Heart left ventricle (tissue), 16 donors: ENCODE results near the gene SLC38A5. TPM values are rescaled to one million over a fixed set of nuclear protein-coding genes. Genes with fewer than 3 reads are reported as not detected.
"Not testable (repeated sequence)": the region's sequence is repeated elsewhere in the genome, so short reads cannot be mapped to it uniquely, and the experiment has no call there.

Experiments used
- ATAC-seq, 4 donors: fragments of 200-7000 bp; cut with Tn5 transposase; one replicate each; pipeline ENCODE4 v1.9.1; 2020 to 2022; ENCODE audit warnings: moderate library complexity in 4 of 4, mild to moderate bottlenecking in 3 of 4, moderate number of reproducible peaks in 1 of 4
- DNase-seq, 5 donors: peaks; one replicate each; pipeline ENCODE4 v3.0.0-alpha.2; 2020
- H3K27ac ChIP-seq, 12 donors: fragments of 200-600 bp; sonication (generic) in 4 of 12; one replicate each; pipeline versions ENCODE4 v1.5.0 to v1.8.0; 2016 to 2022; ENCODE audit warnings: mild to moderate bottlenecking in 2 of 12
- H3K27me3 ChIP-seq, 9 donors: fragments of 200-600 bp; sonication (generic) in 2 of 9; one replicate each; pipeline versions ENCODE4 v1.5.1 to v1.8.0; 2016 to 2022; ENCODE audit warnings: mild to moderate bottlenecking in 3 of 9
- H3K36me3 ChIP-seq, 9 donors: fragments of 200-600 bp; sonication (generic) in 2 of 9; one replicate each; pipeline versions ENCODE4 v1.5.0 to v1.8.0; 2018 to 2022; ENCODE audit warnings: mild to moderate bottlenecking in 2 of 9
- H3K4me1 ChIP-seq, 12 donors: fragments of 200-600 bp; sonication (generic) in 4 of 12; one replicate each; pipeline versions ENCODE4 v1.5.0 to v1.8.0; 2016 to 2022; ENCODE audit warnings: mild to moderate bottlenecking in 3 of 12
- H3K4me3 ChIP-seq, 12 donors: fragments of 200-600 bp; sonication (generic) in 4 of 12; one replicate each; pipeline versions ENCODE4 v1.5.0 to v1.8.0; 2017 to 2022; ENCODE audit warnings: mild to moderate bottlenecking in 9 of 12, moderate library complexity in 4 of 12
- H3K9me3 ChIP-seq, 12 donors: fragments of 200-600 bp; sonication (generic) in 4 of 12; one replicate each; pipeline versions ENCODE4 v1.5.0 to v1.8.0; 2016 to 2022; ENCODE audit warnings: mild to moderate bottlenecking in 1 of 12
- WGBS, 4 donors: extraction: QIAGEN DNeasy Blood & Tissue Kit in 2 of 4; methylation state at CpG; one replicate each; pipeline versions ENCODE4 v1.1.5 to v1.1.7; 2013 to 2018; 5-methylcytosine and 5-hydroxymethylcytosine counted together
- intact Hi-C, 10 donors: fragments of 100-400 bp; cut with DNase I; formaldehyde crosslinking; loops; one replicate each; pipeline versions ENCODE4 v1.11.1 to v1.14.2; 2022
- polyA plus RNA-seq, 2 donors: library from polyadenylated mRNA; stranded (reverse); fragments of 200-250 nt; gene quantifications; one replicate each; pipeline ENCODE4 v1.2.3, GENCODE V29; 2013
- total RNA-seq, 9 donors: library from RNA; depleted of rRNA in 2 of 9; stranded (reverse); fragments of >200 nt in 2 of 9; fragmentation: NEBNext Ultra II Directional in 3 of 9; extraction: Animal tissue kit (Norgen Biotek cat#: 25700) in 3 of 9; gene quantifications; one replicate each; pipeline versions ENCODE4 v1.1.0 to v1.2.4, GENCODE V29; 2016 to 2023
- donor health status: ischemic (EF 13 %, LVEDD 7.1; RV severe dilation, severe dysfunction).
- donor health status: healthy with polysubstance abuse.
- donor health status: DM: no; HTN: yes; CAD: no.
- donor health status: DM: no; HTN: no; CAD: no.
- donor health status: ischemic (EF 25% LVEDD 6.9; RV normal size, moderate dysfunction).
- donor health status: ischemic (EF 25% LVEDD 5.7; RV mildly dilated, moderate dysfunction).
- donor health status: healthy.
- donor health status: DM: yes; HTN: yes; CAD: no.
- donor health status: ischemic (EF 35%, LVEDD 5.7; RV mildly dilated, moderate dysfunction).
- donor health status: nonischemic (EF 11% LVEDD 7.7; RV severe dilation, severe dysfunction).
- donor health status: DM: yes; HTN: yes; CAD: no.
- donor health status: PGD.
- donor health status: ischemic (EF 29% LVEDD 5.4; RV normal size, mild dysfunction).
- donor health status: nonischemic (EF 23%, LVEDD 6.1; RV moderate dilation, normal function).

SLC38A5 gene
- total and polyA plus RNA-seq, 11 donors: 0.52 to 22.3 (median 1.8) TPM

DNA sequence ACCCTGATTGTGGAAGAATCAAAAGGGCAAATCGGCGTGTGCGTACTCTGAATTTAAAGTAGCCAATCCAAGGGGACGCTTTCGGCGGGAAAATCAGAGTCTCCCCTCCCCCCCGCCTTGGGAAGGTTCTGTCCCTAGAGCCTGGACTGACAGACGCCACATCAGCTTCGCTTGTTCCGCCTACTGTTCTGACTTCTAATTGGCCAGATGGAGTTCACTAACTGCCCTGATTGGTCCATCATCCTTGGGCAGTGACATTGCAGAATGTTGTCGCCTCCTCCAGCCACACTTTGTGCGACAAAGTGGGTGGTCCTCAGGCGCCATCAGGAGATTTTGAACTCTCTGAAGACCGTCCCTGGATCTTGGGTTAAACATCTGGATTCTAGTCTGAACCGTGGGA is 58.2 kb downstream of the SLC38A5 start, which contains the start of gene SSX4B:
SSX4B (minus strand) TSS at position 101 of the 400 bp plus-strand sequence. CDS start 588 bp downstream, outside the sequence.
- ATAC-seq, H3K4me1 ChIP-seq: not testable (repeated sequence)

More for the DNA sequence above, 58.2 kb downstream of the SLC38A5 start, which contains the start of gene SSX4B:
- H3K4me3 ChIP-seq, H3K27me3 ChIP-seq, H3K9me3 ChIP-seq, DNase-seq, intact Hi-C loops, H3K27ac ChIP-seq, H3K36me3 ChIP-seq: not testable (repeated sequence)
- WGBS, 4 donors: no CpG with 5 or more reads among the region's 15 CpGs

Other genes with a start within 250 kb of the SLC38A5 start
- not detected for gene SSX1, start 214.9 kb downstream of the SLC38A5 start, total RNA-seq
- not detected for gene SSX1, start 214.9 kb downstream of the SLC38A5 start, polyA plus RNA-seq
- not detected for gene SSX3, start 113.6 kb downstream of the SLC38A5 start, total RNA-seq
- gene SSX3, start 113.6 kb downstream of the SLC38A5 start, polyA plus RNA-seq: not detected
- gene SSX4, start 86.7 kb downstream of the SLC38A5 start, total RNA-seq: not detected
- gene SSX4, start 86.7 kb downstream of the SLC38A5 start, polyA plus RNA-seq: not detected
- not detected for gene SSX4B, start 58.3 kb downstream of the SLC38A5 start, total RNA-seq
- gene SSX4B, start 58.3 kb downstream of the SLC38A5 start, polyA plus RNA-seq: not detected
- 10 to 100 TPM; 13.6 to 34.3 (median 18.1) TPM for gene FTSJ1, start 5.9 kb upstream of the SLC38A5 start, total RNA-seq
- gene FTSJ1, start 5.9 kb upstream of the SLC38A5 start, polyA plus RNA-seq: 10 to 100 TPM; 15.2 to 62.4 TPM
- 10 to 100 TPM in 8 of 9 donors, 1 to 10 TPM in 1; 9.6 to 35.7 (median 17.3) TPM for gene PORCN, start 38.7 kb upstream of the SLC38A5 start, total RNA-seq
- 10 to 100 TPM; 10.5 to 37.3 TPM for gene PORCN, start 38.7 kb upstream of the SLC38A5 start, polyA plus RNA-seq
- 10 to 100 TPM; 37.1 to 72.5 (median 55.3) TPM for gene EBP, start 51.5 kb upstream of the SLC38A5 start, total RNA-seq
- gene EBP, start 51.5 kb upstream of the SLC38A5 start, polyA plus RNA-seq: 100 to 1,000 TPM in 1 of 2 donors, 10 to 100 TPM in 1; 93.8 to 118 TPM
- gene TBC1D25, start 69.5 kb upstream of the SLC38A5 start, total RNA-seq: 10 to 100 TPM; 13.4 to 21.6 (median 16.8) TPM
- 10 to 100 TPM in 1 of 2 donors, 1 to 10 TPM in 1; 5.2 to 23.7 TPM for gene TBC1D25, start 69.5 kb upstream of the SLC38A5 start, polyA plus RNA-seq
- gene RBM3, start 104.2 kb upstream of the SLC38A5 start, total RNA-seq: 100 to 1,000 TPM in 5 of 9 donors, 10 to 100 TPM in 4; 34.5 to 172 (median 111) TPM
- 100 to 1,000 TPM in 1 of 2 donors, 10 to 100 TPM in 1; 56.5 to 187 TPM for gene RBM3, start 104.2 kb upstream of the SLC38A5 start, polyA plus RNA-seq
- 100 to 1,000 TPM; 123 to 235 (median 150) TPM for gene WDR13, start 127.2 kb upstream of the SLC38A5 start, total RNA-seq
- 100 to 1,000 TPM; 209 to 281 TPM for gene WDR13, start 127.2 kb upstream of the SLC38A5 start, polyA plus RNA-seq
- 10 to 100 TPM in 1 of 9 donors, 1 to 10 TPM in 8; 1.1 to 26.8 (median 3.0) TPM for gene WAS, start 213.5 kb upstream of the SLC38A5 start, total RNA-seq
- gene WAS, start 213.5 kb upstream of the SLC38A5 start, polyA plus RNA-seq: 1 to 10 TPM; 1.5 to 1.8 TPM
- 1 to 10 TPM; 2.4 to 6.7 (median 3.6) TPM for gene SUV39H1, start 226.5 kb upstream of the SLC38A5 start, total RNA-seq
- gene SUV39H1, start 226.5 kb upstream of the SLC38A5 start, polyA plus RNA-seq: 1 to 10 TPM; 1.9 to 4.7 TPM